Fibroblast of mammary gland (primary cell): Measurements from ENCODE around the gene ZNF765.
"Not testable (repeated sequence)": the region's sequence is repeated elsewhere in the genome, so short reads cannot be mapped to it uniquely, and the experiment has no call there.

ENCODE experiments used
- DNase-seq: peaks from one replicate; pipeline ENCODE4 v3.0.0-alpha.2; 2010; ENCODE audit warnings: low read depth
- H3K4me3 ChIP-seq: 2 replicates; pipeline ENCODE4 v1.5.1; 2011; ENCODE audit warnings: low read depth, mild to moderate bottlenecking, low read length, moderate library complexity; ENCODE audit not compliant: control insufficient read depth
- CTCF ChIP-seq: conservative IDR thresholded peaks from 2 replicates; pipeline ENCODE4 v1.5.1; 2011; ENCODE audit warnings: low read depth, low read length, inconsistent platforms; ENCODE audit not compliant: control insufficient read depth, insufficient read depth

The ZNF765 gene

GRCh38 chr19:53424968-53425597, 30.1 kb downstream of the ZNF765 start:
- TF ChIP-seq CTCF = peak; percentile 74
- peak; percentile 71 for DNase-seq
- H3K4me3 ChIP-seq = no peak overlapping the region

DNA sequence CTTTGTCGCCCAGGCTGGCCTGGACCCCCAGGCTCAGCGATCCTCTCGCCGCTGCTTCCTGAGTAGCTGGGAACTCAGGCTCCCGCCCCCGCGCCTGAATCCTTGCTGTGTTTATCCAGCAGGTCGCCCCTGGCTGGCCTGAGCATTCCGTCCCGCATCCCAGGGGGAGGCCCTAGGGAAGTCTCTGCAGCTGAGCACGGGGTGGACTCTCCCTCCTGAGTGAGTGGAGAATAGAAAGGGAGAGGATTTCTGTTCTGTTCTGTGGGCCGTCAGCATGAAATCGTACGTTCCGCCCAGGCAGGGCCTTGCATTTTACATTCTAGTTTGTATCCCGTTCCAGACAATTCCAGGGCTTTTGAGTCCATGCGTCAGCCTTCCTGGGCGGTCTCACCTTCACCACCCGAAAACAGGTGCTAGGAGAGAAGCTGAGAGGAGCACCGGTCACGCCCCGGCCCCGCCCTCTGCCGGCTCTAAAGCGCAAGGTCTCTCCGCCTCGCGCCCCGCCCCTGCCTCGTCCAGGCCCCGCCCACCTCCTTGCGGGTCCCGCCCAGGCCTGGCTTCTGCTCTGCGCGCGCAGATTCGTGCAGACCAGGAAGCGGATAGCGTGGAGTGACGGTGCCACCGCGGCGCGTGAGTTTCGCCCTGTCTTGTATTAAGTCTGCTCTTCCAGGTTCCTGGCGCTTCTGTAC, 36.6 kb downstream of the ZNF765 start, which contains the start of gene ZNF761:
Gene ZNF761, plus strand, starts transcription at position 586 of the 689 bp plus-strand sequence. CDS start 15,285 bp downstream, outside the sequence.
- DNase-seq = peak; percentile 84
- H3K4me3 ChIP-seq = peak within 1 kb of the TSS; percentile 87
- no peak for TF ChIP-seq CTCF

GRCh38 chr19:53432088-53432661, 37.2 kb downstream of the ZNF765 start:
- peak; percentile 25 for DNase-seq

GRCh38 chr19:53443809-53444208, 48.9 kb downstream of the ZNF765 start:
- DNase-seq, H3K4me3 ChIP-seq: not testable (repeated sequence)

More at GRCh38 chr19:53432088-53432661, 37.2 kb downstream of the ZNF765 start:
- peak overlapping the region; percentile 87 for H3K4me3 ChIP-seq
- TF ChIP-seq CTCF = no peak

DNA sequence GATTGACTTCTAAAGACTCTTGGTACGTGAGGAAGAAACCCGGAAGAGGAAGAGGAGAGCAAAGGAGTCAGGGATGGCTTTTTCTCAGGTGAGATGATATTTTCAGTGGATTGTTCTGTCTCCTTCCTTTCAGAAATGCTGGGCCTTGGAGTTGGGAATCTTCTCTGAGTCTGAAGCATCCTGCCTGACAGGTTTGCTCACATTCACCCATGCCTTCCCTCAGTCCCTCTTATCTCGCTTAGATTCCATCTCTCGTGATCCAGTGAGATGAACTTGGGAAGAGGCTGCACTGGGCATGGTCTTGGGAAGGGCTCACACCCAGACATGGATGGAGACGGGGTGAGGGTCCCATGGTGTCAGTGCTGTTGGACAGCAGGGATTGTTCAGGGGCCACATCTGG, 52.2 kb downstream of the ZNF765 start:
- not testable (repeated sequence) for DNase-seq, H3K4me3 ChIP-seq

DNA sequence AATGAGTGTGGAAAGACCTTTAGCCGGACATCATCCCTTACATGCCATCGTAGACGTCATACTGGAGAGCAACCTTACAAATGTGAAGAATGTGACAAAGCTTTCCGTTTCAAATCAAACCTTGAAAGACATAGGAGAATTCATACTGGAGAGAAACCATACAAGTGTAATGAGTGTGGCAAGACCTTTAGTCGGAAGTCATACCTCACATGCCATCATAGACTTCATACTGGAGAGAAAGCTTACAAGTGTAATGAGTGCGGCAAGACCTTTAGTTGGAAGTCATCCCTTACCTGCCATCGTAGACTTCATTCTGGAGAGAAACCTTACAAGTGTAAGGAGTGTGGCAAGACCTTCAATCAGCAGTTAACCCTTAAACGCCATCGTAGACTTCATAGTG, 60.9 kb downstream of the ZNF765 start:
- no peak for TF ChIP-seq CTCF
- DNase-seq = no peak

GRCh38 chr19:53460131-53460721, 65.3 kb downstream of the ZNF765 start:
- not testable (repeated sequence) for DNase-seq, H3K4me3 ChIP-seq

More for the DNA sequence above, 60.9 kb downstream of the ZNF765 start:
- H3K4me3 ChIP-seq = no peak overlapping the region

DNA sequence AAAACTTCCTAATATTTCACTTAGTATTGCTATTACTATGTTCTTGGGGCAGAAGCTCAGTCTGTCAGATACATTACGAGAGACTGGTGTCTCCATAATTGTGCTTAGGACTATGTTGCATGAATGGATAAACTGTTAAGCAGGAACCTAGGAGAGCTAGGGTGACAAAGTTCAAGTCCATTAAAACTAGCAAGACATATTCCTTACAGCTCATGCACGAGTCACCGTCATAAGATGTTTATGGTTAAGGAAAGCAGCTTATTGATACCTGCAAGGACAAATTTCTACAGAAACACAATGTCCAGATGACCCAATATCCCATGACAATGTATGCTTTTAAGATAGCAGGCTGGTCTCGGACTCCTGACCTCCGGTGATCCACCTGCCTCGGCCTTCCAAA, 66.9 kb downstream of the ZNF765 start:
- H3K4me3 ChIP-seq = no peak overlapping the region
- no peak for TF ChIP-seq CTCF
- peak; percentile 20 for DNase-seq
